IPS-15b (cell line): ENCODE measurements around the gene KMO.

Source experiments
- H3K27me3 ChIP-seq: one replicate; pipeline ENCODE4 v1.6.1; 2013; ENCODE audit warnings: low read length; ENCODE audit not compliant: control insufficient read depth, insufficient read depth
- H3K36me3 ChIP-seq: one replicate; pipeline ENCODE4 v1.6.1; 2013; ENCODE audit warnings: low read length; ENCODE audit not compliant: control insufficient read depth, insufficient read depth
- H3K4me1 ChIP-seq: one replicate; pipeline ENCODE4 v1.6.1; 2013; ENCODE audit warnings: mild to moderate bottlenecking, low read length; ENCODE audit not compliant: control insufficient read depth, insufficient read depth
- H3K4me3 ChIP-seq: one replicate; pipeline ENCODE4 v1.5.1; 2013; ENCODE audit warnings: low read depth, low read length
- H3K9ac ChIP-seq: one replicate; pipeline ENCODE4 v1.6.1; 2013; ENCODE audit warnings: low read depth, mild to moderate bottlenecking, low read length
- H3K9me3 ChIP-seq: one replicate; pipeline ENCODE4 v1.6.1; 2013; ENCODE audit warnings: mild to moderate bottlenecking, low read length; ENCODE audit not compliant: control insufficient read depth, insufficient read depth

KMO gene

DNA sequence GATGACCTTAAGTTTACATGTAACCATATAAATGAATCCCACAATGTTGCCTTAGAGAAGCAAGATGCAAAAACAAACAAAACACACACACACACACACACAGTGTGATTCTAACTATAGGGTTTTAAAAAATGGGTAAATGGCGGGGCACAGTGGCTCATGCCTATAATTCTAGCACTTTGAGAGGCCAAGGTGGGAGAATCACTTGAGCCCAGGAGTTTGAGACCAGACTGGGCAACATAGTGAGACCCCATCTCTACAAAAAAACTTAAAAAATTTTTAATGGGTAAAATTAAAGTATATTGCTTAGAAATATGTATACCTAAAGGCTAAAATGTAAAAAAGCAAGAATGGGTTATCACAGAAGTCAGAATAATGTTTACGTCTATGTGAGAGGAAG lies 15.8 kb downstream of the KMO start:
- no peaks in the 10 kb centered on the region for H3K27me3 ChIP-seq
- H3K4me1 ChIP-seq: no peaks in the 10 kb centered on the region

DNA sequence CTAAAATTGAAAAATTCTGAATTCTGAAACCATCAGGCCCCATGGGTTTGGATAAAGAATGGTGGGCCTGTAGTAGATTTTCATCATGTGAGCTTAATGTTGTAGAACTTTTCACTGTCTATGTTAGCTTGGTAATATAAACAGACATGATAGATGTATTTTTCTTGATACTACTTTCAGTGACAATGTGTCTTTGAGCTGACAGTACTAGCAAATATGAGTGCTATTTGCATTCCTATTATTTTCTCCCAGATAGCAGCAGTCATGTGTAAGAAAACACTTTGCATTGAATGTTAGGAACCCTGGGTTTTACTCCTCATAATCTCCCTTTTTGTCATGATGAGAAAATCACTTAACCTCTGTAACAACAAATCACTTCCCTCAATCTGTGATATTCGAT lies 18.1 kb downstream of the KMO start:
- Histone ChIP-seq H3K36me3 (no peaks in the 10 kb centered on the region), H3K9me3 (no peaks in the 10 kb centered on the region), H3K27me3 (no peaks in the 10 kb centered on the region), H3K4me3 (no peak overlapping the region), H3K9ac (no peak overlapping the region), H3K4me1 (no peaks in the 10 kb centered on the region)

More for the DNA sequence above, 15.8 kb downstream of the KMO start:
- no peak overlapping the region for H3K4me3 ChIP-seq
- no peaks in the 10 kb centered on the region for H3K9me3 ChIP-seq
- H3K9ac ChIP-seq: no peak overlapping the region
- H3K36me3 ChIP-seq: no peaks in the 10 kb centered on the region

DNA sequence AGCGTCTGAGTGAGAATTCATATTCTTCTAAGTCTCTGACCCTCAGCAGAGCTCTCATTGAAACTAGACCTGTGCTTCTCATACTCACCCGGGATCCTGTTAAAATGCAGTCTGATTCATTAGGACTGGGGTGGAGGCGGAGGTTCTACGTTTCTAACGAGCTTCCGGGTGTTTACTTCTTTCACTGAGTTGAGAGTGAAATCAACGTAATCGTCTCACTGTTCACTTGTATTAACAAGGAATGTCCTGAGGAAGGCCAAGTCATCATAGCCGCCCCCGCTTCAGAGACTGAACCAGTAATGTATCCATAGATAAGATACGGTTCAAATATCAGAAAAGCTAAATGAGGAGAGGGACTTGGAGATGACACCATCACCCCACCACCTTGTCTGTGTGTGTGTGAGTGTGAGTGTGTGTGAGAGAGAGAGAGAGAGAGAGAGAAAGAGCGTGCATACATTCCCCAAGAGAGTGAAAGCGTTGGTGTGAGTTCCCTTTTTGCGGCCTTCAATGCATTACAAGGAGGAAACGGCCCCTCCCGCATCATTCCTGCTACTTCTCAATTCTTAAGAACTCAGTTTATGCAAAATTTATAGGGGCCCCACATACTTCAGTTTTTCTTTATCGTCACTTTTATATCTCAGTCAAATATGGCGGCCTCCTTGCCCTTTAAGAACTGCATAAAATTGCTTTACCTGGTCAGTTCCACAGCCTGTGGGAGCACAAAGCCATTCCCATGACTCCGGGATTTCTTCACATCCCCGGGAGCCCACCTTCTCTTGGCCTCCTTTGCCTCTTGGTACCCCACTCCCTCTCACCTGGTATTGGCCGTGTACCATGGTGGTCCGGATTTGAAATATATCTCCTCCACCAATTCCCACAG lies 19.8 kb downstream of the KMO start:
- Histone ChIP-seq H3K36me3 (no peaks in the 10 kb centered on the region), H3K27me3 (no peaks in the 10 kb centered on the region), H3K9me3 (no peaks in the 10 kb centered on the region), H3K4me3 (no peak overlapping the region), H3K4me1 (no peaks in the 10 kb centered on the region), H3K9ac (no peak overlapping the region)

DNA sequence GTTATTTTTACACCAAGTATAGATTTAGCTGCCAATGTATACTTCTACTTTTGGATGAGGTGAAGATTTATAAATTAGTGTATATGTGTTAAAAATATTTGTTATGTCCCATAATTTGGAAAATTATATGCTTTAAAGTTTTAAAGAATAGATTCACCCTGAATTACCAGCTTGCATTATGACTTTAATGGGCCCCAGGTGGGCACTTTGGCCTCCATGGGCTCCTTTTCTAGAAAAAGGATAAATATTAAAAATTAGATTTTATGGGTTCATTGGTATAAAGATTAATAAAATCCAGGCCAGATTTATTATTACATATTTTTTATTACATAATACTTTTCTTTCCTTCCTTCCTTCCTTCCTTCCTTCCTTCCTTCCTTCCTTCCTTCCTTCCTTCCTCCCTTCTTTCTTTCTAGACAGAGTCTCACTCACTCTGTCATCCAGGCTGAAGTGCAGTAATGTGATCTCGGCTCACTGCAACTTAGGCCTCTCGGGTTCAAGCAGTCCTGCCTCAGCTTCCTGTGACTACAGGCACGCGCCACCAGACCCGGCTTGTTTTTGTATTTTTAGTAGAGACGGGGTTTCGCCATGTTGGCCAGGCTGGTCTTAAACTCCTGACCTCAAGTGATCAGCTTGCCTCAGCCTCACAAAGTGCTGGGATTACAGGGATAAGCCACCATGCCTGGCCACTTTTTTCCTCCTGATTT lies 21.9 kb downstream of the KMO start:
- Histone ChIP-seq H3K4me3 (no peak overlapping the region), H3K36me3 (no peaks in the 10 kb centered on the region), H3K27me3 (no peaks in the 10 kb centered on the region), H3K9ac (no peak overlapping the region), H3K4me1 (no peaks in the 10 kb centered on the region), H3K9me3 (no peaks in the 10 kb centered on the region)

DNA sequence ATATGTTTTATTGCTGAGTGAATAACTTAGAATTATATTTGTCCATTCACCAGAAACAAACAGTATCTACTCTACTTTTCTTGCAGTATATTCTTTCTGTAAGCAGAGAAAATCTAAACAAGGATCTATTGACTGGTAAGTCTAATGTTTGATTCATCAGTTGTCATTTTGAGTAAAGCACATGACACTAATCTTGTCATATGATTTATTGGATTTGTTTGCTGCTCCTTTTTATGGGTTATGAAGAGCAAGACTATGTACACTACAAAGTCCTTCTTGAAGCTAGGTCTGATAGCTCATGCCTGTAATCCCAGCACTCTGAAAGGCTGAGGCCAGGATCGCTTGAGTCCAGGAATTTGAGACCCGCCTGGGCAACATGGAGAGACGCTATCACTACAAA lies 23.3 kb downstream of the KMO start:
- H3K9ac ChIP-seq: no peak overlapping the region
- H3K9me3 ChIP-seq: no peaks in the 10 kb centered on the region
- no peaks in the 10 kb centered on the region for H3K4me1 ChIP-seq
- H3K27me3 ChIP-seq: no peaks in the 10 kb centered on the region
- no peak overlapping the region for H3K4me3 ChIP-seq
- no peaks in the 10 kb centered on the region for H3K36me3 ChIP-seq

DNA sequence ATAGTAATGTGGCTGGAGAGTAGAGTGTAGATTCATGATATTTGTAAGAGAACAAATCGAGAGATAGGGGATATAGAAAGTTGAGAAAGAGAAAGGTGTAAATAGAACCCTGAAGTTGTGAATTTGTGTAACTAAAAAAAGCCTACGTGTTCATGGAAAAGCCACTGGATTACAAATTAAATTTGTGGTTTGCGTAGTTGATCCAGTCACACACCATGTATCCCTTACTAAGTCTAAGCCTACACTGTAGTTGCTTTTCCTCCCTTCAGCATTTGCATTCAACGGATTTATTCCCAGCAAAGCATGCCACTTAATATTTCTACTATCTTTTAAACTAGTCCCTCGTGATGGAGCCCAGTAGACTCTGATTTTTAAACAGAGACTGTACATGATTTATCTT lies 24.9 kb downstream of the KMO start:
- no peaks in the 10 kb centered on the region for H3K36me3 ChIP-seq
- H3K4me1 ChIP-seq: no peaks in the 10 kb centered on the region
- H3K4me3 ChIP-seq: no peak overlapping the region
- no peaks in the 10 kb centered on the region for H3K9me3 ChIP-seq
- H3K9ac ChIP-seq: no peak overlapping the region
- no peaks in the 10 kb centered on the region for H3K27me3 ChIP-seq

DNA sequence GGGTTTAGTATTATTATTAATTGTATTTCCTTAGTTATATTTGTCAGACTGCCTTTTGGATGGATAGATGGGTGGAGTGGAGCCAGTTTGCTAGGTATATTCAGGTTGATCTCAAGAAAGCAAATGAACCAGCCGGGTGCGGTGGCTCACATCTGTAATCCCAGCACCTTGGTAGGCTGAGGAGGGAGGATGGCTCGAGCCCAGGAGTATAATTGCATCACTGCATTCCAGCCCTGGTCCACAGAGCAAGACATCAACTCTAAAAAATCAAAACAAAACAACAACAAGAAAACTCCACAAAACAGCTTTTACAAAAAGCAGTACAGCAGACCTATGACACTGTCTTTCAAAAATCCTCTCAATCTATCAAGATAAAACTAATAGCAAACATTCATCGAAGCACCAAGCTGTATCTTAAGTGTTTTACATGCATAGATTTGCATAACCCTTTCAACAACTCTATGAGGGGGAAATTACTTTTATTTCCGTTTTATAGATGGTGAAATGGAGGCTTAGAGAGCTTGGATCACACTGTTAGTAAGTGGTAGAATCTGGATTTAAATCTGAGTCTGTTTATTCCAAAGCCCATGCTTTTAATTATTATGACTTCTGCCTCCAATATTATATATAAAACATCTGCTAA lies 25.5 kb downstream of the KMO start:
- Histone ChIP-seq H3K27me3 (no peaks in the 10 kb centered on the region), H3K9me3 (no peaks in the 10 kb centered on the region), H3K9ac (no peak overlapping the region), H3K4me1 (no peaks in the 10 kb centered on the region), H3K36me3 (no peaks in the 10 kb centered on the region), H3K4me3 (no peak overlapping the region)

DNA sequence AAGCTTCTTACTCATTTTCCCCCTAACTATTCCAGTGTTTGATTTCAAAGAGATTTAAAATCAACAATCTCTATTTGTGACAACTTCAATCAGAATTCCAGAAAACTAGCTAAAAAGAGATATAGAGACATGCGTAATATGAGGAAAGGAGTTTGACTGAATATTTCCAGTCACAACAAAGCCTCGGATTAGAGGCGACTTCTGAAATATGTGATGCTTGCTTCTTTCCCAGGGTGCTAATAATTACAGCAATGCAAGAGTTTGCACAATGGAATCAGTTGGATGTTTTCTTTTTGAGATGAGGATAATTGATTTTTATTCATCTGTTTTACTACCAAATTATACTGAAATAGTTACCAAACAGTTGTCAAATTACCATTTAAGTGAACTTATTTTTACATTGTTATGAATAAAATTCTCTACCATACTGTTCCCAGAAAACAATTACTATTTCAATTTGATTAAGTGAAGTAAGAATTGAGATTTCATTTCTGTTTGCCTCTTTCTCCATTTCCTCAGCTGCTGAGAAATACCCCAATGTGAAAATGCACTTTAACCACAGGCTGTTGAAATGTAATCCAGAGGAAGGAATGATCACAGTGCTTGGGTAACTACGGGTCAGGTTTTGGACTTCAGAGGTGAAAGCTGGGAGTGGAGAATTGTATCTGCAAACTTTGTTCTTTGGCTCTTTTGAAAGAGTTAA lies 28.1 kb downstream of the KMO start:
- Histone ChIP-seq H3K9ac (no peak overlapping the region), H3K9me3 (no peaks in the 10 kb centered on the region), H3K27me3 (no peaks in the 10 kb centered on the region), H3K4me3 (no peak overlapping the region), H3K4me1 (no peaks in the 10 kb centered on the region), H3K36me3 (no peaks in the 10 kb centered on the region)

DNA sequence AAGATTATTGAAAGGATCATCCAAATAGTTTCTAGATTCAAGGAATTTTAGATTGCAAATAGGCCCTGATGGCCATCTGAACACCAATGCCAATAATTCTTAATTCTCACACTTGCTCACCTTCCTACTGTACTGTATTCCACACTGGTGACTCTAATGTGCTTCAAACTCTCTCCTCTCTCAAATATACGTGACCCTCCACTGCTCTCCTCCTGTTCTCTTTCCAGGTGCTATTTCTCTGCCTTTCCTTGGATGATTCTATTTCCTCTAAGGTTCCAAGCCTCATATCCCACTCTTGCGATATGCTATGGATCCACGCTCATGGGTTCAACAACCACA lies 28.6 kb downstream of the KMO start:
- Histone ChIP-seq H3K4me1 (no peaks in the 10 kb centered on the region), H3K36me3 (no peaks in the 10 kb centered on the region), H3K9ac (no peak overlapping the region), H3K27me3 (no peaks in the 10 kb centered on the region), H3K4me3 (no peak overlapping the region), H3K9me3 (no peaks in the 10 kb centered on the region)

DNA sequence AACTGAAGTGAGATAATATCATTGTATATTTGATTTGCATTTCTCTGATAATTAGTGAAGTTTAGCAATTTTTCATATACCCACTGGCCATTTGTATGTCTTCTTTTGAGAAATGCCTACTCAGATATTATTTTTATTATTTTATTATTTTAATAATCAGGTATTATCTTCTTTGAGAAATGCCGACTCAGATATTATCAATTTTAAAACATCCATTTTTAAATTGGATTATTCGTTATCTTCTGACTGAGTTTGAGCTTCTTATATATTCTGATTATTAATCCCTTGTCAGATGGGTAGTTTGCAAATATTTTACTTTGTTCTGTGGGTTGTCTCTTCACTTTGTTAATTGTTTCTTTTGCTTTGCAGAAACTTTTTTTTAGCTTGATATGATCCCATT lies 37.7 kb downstream of the KMO start:
- H3K9me3 ChIP-seq: no peaks in the 10 kb centered on the region
- H3K4me1 ChIP-seq: no peaks in the 10 kb centered on the region
- H3K9ac ChIP-seq: no peak overlapping the region
- H3K4me3 ChIP-seq: no peak overlapping the region
- H3K27me3 ChIP-seq: no peaks in the 10 kb centered on the region
- no peaks in the 10 kb centered on the region for H3K36me3 ChIP-seq

DNA sequence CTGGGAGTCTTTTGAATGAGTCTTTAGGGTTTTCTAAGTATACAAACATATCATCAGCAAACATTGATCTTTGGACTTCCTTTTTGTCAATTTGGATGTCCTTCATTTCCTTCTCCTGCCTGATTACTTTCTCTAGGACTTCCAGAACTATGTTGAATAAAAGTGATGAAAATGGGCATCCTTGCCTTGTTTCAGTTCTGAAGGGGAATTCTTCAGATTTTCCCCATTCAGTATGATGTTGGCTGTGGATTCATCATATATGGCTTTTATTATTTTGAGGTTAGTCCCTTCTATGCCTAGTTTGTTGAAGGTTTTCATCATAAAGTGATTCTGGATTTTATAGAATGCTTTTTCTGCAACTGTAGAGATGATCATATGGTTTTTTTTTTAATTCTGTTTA lies 42.0 kb downstream of the KMO start:
- no peaks in the 10 kb centered on the region for H3K4me1 ChIP-seq
- no peak overlapping the region for H3K4me3 ChIP-seq
- no peak overlapping the region for H3K9ac ChIP-seq
- H3K36me3 ChIP-seq: no peaks in the 10 kb centered on the region
- no peaks in the 10 kb centered on the region for H3K9me3 ChIP-seq
- no peaks in the 10 kb centered on the region for H3K27me3 ChIP-seq
